Cortex of kidney (tissue), 1 donor: ENCODE results near the gene CLCN7.

Experiments used
- DNase-seq: peaks from one replicate; lab custom pipeline; 2025; lab: John Stamatoyannopoulos, UW

The CLCN7 gene

GRCh38 chr16:1401758-1402154 is 73.1 kb downstream of the CLCN7 start:
- no peak for DNase-seq

DNA sequence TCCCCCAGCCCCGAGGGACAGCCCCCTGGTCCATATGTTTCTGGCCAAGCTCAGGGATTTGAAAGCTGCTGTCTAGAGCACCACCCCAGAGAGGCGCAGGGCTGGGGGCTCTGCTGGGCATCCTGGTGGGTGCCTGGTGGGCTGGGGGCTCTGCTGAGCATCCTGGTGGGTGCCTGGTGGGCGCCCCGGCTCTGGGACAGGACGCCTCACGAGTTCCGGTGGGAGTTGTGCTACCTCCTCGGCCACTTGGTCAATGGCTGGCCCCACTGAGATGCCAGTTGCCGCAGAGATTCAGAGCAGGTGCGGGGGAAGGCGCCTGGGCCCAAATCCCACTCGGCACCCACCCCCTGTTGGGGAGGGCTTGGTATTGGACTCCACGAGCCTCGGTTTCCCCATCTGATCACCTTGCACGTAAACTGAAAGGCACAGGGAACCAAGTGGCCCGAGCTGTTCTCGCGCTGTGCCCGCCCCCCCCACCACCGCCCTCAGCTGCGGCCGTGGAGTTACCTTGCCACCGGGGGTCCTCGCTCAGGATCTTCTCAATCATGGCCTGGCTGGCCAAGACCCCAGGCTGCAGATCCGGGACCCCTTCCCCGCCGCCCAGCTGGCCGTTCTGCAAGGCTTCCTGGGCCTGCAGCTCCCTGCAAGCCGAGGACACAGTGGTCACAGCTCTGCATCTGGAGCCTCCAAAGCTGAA is 73.6 kb downstream of the CLCN7 start:
- DNase-seq = no peak

DNA sequence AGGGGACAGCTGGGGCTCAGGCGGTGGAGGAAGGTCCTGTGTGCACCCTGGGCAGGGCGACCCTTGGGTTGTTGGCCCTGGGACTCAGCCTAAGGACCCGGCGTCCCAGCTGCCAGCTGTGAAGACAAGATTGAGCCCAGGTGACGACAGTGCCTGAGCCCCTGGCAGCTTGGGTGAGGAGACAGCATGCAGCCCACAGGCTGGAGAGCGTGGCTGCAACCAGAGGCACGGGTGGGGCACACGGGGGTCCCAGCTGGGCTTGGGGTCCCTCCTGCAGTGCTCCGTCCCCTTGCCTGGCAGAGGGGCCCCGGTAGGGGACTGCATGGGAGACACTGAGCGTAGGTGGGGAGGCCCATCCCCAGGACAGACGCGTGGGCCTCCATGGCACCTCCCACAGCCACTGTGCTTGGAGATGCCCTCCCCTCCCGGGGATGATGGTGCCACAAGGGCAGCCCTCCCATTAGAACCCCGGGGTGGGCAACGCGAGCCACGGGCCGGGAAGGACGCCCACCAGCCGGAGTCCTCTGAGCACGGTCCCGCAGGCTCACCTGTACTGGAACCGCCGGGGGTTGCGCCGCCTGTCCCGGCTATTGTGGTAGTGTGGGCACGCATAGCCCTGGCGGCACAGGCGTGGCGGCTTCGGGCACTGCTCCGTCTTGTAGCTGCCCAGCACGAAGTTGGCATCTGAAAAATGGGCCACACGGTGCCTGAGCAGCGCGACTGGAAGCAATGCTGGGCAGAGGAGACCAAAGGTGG is 75.8 kb downstream of the CLCN7 start:
- no peak for DNase-seq

GRCh38 chr16:1398351-1398750 is 76.5 kb downstream of the CLCN7 start:
- DNase-seq = no peak

DNA sequence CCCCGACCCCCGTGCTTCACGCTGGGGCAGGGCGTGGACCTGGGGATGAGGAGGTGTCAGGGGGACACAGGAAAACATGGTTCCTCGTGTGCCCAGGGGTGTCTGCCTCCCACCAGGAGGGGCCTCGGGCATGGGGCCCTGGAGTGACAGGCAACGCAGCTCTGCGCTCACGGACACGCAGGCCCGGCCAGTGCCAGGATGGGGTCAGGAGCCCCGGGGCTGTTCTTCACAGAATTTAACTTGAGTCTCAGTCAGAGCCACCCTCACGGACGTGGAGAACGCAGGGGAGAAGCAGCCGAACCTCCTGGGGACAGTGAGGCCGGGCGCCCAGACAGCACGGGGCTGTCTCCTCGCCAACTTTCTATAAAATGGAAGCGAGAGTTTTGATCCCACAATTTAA is 77.0 kb downstream of the CLCN7 start:
- no peak for DNase-seq

DNA sequence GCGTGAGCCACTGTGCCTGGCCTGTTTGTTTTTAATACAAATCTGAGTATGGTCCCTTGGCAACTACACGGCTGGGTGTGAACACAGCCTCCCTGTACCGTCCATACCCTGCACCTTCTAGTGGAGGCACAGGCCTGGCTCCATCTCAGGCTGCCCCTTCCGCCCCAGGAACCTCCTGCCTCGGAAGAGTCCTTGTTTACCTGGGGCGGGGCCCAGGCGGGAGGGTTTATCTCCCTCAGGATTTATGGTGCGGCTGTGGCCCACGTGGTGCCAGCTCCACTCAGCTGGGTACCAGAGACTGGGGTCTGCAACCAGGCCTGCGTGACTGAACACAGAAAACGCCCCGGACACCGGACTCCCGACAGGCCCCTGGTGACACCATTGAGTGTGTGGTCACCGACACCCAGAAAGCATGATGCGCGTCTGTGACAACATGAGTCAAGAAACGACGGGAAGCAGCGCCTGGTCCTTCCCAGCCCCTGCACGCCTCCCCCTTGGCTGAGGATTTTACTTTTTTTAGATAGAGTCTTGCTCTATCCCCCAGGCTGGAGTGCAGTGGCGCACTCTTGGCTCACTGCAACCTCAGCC is 79.3 kb downstream of the CLCN7 start:
- no peak for DNase-seq
